ENCODE measurements around the gene BLCAP.

DNA sequence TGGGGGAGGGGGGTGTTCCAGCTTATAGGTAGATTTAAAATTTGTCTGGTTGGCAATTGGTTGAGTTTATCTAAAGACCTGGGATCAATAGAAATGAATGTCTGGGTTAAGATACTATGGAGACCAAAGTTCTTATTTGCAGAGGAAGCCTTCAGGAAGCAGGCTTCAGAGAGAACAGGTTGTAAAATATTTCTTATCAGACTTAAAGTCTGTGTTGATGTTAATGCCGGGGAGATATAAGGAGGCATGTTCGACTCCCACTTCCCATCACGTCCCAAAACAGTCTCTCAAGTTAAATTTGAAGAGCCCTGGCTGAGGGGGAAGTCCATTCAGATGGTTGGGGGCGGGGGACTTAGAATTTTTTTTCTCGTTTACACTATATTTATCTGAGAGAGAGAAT lies 12.3 kb upstream of the BLCAP start:
- TF ChIP-seq POLR2A (IDR thresholded peaks at IDR 0.05), result no peak
- TF ChIP-seq, protein P1, sequence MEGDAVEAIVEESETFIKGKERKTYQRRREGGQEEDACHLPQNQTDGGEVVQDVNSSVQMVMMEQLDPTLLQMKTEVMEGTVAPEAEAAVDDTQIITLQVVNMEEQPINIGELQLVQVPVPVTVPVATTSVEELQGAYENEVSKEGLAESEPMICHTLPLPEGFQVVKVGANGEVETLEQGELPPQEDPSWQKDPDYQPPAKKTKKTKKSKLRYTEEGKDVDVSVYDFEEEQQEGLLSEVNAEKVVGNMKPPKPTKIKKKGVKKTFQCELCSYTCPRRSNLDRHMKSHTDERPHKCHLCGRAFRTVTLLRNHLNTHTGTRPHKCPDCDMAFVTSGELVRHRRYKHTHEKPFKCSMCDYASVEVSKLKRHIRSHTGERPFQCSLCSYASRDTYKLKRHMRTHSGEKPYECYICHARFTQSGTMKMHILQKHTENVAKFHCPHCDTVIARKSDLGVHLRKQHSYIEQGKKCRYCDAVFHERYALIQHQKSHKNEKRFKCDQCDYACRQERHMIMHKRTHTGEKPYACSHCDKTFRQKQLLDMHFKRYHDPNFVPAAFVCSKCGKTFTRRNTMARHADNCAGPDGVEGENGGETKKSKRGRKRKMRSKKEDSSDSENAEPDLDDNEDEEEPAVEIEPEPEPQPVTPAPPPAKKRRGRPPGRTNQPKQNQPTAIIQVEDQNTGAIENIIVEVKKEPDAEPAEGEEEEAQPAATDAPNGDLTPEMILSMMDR (IDR thresholded peaks at IDR 0.05), result no peak
